HG03575 (cell line): ENCODE measurements around the gene ANP32A.
"Not testable (repeated sequence)": the region's sequence is repeated elsewhere in the genome, so short reads cannot be mapped to it uniquely, and the experiment has no call there.

ENCODE experiments used
- ATAC-seq: cut with Tn5 transposase; IDR thresholded peaks from one replicate; pipeline ENCODE4 v1.9.1; 2021; ENCODE audit not compliant: unreplicated experiment, insufficient number of reproducible peaks, low FRiP score; ENCODE audit errors: extremely low read depth

ANP32A gene

GRCh38 chr15:68820295-68821189 is at the start of gene ANP32A:
Gene ANP32A (minus strand): TSS chr15:68820895. CDS start chr15:68820751, 144 bp downstream.
- no peak for ATAC-seq

GRCh38 chr15:68868296-68868695 is 47.6 kb upstream of the ANP32A start:
- ATAC-seq, result no peak

- ATAC-seq, result no peak
Observed at GRCh38 chr15:68862415-68862814, 41.7 kb upstream of the ANP32A start.

GRCh38 chr15:68858666-68859065 is 38.0 kb upstream of the ANP32A start:
- ATAC-seq, result not testable (repeated sequence)

GRCh38 chr15:68857443-68857842 is 36.7 kb upstream of the ANP32A start:
- not testable (repeated sequence) for ATAC-seq

- ATAC-seq, result no peak
Observed at GRCh38 chr15:68852461-68852860, 31.8 kb upstream of the ANP32A start.

GRCh38 chr15:68851971-68852370 is 31.3 kb upstream of the ANP32A start:
- ATAC-seq, result no peak

GRCh38 chr15:68849497-68849896 is 28.8 kb upstream of the ANP32A start:
- no peak for ATAC-seq

- no peak for ATAC-seq
Observed at GRCh38 chr15:68846851-68847439, 26.2 kb upstream of the ANP32A start.

GRCh38 chr15:68844856-68845550 is 24.3 kb upstream of the ANP32A start:
- no peak for ATAC-seq

- ATAC-seq, result no peak
Observed at GRCh38 chr15:68843425-68844311, 23.0 kb upstream of the ANP32A start.

GRCh38 chr15:68842958-68843357 is 22.3 kb upstream of the ANP32A start:
- ATAC-seq, result no peak

GRCh38 chr15:68834346-68834745 is 13.7 kb upstream of the ANP32A start:
- no peak for ATAC-seq

- no peak for ATAC-seq
Observed at GRCh38 chr15:68833700-68834331, 13.1 kb upstream of the ANP32A start.

- ATAC-seq, result no peak
Observed at GRCh38 chr15:68830141-68830785, 9.6 kb upstream of the ANP32A start.

GRCh38 chr15:68829068-68829467 is 8.4 kb upstream of the ANP32A start:
- no peak for ATAC-seq

- ATAC-seq, result no peak
Observed at GRCh38 chr15:68823561-68823960, 2.9 kb upstream of the ANP32A start.

- ATAC-seq, result no peak
Observed at GRCh38 chr15:68822818-68823217, 2.1 kb upstream of the ANP32A start.
